ENCODE data around the gene SYVN1.
"Not testable (repeated sequence)": the region's sequence is repeated elsewhere in the genome, so short reads cannot be mapped to it uniquely, and the experiment has no call there.

The SYVN1 gene

GRCh38 chr11:65126624-65127274 is 7.6 kb downstream of the SYVN1 start:
- DNase-seq: no peak

DNA sequence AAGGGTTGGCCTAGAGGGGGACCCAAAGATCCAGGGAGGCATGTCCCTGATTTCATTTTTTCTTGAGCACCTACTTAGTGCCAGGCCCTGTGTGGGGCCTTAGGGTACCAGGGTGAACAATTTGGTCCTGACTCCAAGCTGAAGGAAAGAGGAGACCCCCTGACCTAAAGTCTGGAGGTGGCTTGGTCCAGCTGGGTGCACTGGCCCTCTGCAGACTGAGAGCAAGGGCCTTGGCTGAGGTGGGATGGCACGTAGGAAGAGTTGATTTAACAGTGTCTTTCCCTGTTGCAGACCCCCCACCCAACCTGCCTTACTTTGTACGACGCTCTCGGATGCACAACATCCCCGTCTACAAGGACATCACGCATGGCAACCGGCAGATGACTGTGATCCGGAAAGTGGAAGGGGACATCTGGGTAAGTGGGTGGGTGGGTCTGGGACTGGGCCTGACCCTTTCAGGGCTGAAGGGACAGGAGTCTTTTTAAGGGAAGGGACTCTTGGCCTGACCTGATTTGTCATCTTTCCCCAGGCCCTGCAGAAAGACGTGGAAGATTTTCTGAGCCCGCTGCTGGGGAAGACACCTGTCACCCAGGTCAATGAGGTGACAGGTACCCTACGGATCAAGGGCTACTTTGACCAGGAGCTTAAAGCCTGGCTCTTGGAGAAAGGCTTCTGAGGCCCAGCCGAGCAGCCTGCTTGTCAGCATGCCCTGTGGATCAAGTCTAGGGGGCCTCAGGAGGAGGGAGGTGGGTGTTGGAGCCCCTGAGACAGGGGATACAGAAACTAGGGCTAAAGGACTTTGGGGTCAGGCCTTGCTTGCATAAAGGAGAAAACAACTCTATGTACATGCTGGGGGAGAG is 8.9 kb downstream of the SYVN1 start:
- DNase-seq: no peak

GRCh38 chr11:65124480-65125196 is 9.7 kb downstream of the SYVN1 start:
- no peak for DNase-seq

- peak; percentile 100 for DNase-seq
Measured at GRCh38 chr11:65121865-65122696, 12.2 kb downstream of the SYVN1 start, which contains the start of the genes FAU and MRPL49. FAU (minus strand) TSS chr11:65122134; CDS start chr11:65121813, 321 bp downstream. MRPL49 (plus strand) TSS chr11:65122321; CDS start chr11:65122347, 26 bp downstream.

- peak; percentile 65 for DNase-seq
Measured at GRCh38 chr11:65121447-65121864, 12.9 kb downstream of the SYVN1 start.

- no peak for DNase-seq
Measured at GRCh38 chr11:65120831-65121230, 13.5 kb downstream of the SYVN1 start.

DNA sequence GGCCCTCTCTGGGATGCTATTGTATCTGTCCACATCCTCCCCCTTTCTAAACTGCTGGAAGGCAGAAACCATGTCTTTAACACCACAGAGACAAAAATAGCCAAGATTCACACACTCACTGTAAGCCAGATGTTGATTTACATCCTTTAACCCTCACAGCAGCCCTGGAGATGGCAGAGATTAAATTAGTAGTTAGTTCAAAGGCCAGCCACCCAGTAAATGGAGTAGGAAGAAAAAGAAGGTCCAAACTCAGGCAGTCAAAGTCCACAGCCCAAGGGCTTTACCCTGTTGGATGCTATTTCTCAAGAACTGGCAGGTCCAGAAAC is 14.7 kb downstream of the SYVN1 start:
- DNase-seq: no peak

GRCh38 chr11:65118891-65119669 is 15.2 kb downstream of the SYVN1 start:
- DNase-seq: not testable (repeated sequence)

DNA sequence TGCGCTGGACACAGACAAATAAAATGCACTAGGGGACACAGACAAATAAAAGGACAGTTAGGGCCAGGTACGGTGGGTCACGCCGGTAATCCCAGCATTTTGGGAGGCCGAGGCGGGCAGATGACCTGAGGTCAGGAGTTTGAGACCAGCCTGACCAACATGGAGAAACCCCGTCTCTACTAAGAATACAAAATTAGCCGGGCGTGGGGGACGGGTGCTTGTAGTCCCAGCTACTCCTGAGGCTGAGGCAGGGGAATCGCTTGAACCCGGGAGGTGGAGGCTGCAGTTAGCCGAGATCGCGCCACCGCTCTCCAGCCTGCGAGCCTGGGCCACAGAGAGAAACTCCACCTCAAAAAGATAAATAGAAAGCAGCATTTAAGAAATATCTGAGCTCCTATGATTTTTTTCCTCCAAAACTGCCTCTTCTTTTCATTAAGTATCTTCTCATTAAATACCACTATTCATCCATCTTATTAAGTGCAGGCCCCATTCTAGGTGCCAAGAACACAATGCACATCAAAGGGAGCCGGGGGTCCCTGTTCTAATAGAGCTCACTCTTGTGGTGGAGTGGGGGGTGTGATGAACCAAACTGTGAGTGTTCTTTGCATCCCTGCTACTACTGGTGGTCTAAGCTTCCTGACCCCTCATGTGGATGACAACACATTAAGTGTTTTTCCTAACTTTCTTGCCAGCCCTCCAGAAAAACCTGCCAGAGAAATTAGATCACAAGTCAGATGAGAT is 16.1 kb downstream of the SYVN1 start:
- no peak for DNase-seq

DNA sequence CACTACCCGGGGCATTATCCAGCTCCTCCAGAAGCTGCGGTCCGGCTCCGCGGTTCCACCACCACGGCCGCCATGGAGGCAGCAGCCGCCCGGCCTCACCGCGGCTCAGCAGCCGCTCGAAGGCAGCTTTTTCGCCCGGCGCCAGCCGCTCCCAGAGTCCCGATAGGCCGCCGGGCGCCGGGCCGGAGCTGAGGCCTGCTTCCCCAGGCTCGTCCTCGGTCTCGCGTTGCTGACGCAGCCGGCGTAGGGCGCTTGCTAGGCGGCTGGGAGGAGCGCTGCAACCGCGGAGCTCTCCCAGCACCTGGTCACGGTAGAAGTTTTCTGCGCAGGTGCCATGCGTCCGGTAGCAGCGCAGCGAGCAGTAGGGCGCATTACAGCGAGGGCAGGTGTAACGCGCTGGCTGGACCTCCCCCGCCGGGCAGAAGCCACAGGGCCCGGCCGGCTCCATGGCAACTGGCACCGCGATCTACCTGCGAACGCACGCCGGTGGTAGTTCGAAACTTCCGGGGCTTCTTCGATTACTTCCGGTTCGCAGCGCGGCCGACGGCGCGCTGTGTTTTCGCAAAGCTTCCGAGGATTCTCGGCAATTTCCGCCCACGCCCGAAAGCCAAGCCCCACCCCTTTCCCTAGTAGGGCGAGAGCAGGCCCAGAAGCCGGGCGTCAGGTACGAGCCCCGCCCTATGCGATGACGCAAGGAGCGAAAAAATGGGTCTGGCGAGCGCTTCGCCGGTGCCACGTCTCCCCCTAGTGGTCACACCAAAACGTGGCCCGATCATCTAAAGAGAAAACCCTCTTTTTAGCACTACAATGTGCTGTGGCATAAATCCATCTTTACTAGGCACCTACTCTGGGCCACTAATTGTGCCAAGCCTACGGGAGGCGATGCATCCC is 16.9 kb downstream of the SYVN1 start, which contains the start of gene ZNHIT2:
TSS of gene ZNHIT2 (minus strand) at position 496 of the 891 bp plus-strand sequence. CDS start at position 448, 48 bp downstream.
- peak; percentile 100 for DNase-seq

DNA sequence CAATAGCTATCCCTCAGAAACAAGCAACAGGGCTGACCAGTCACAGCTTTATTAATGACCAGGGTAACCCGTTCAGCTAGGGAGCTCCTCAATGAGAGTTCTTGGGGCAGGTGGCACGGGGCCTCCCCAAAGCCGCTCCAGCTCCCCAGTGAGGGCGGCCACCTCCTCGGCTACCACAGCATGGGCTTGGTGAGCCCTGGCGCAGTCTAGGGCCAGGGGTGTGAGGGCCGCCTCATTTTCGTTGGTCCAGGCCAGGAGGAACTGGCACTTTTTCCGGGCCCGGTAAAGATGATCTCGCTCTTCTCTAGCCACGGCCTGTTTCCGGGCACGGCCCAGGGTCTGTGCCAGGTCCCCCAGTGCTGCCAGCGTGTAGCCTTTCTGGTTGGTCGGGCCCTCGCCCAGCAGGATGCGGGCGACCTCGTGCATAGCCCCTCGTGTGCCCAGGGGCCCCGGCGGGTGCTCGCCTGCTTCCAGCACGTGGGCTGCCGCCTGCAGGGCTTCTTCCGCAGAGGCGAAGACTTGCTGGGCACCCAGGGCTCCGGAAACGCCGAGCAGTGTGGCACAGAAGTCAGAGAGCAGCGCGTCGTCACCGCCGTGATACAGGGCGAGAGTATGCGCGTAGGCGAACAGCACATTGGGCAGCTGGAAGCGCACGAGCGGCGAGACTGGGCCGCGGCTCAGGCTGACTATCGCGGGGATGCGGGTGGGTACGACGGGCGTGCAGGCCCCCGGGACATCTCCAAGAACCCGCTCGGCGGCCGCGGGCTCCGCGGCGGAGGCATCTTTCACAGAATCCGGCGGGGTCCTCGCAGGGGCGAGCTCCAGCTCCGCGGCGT is 17.7 kb downstream of the SYVN1 start:
- peak; percentile 74 for DNase-seq

DNA sequence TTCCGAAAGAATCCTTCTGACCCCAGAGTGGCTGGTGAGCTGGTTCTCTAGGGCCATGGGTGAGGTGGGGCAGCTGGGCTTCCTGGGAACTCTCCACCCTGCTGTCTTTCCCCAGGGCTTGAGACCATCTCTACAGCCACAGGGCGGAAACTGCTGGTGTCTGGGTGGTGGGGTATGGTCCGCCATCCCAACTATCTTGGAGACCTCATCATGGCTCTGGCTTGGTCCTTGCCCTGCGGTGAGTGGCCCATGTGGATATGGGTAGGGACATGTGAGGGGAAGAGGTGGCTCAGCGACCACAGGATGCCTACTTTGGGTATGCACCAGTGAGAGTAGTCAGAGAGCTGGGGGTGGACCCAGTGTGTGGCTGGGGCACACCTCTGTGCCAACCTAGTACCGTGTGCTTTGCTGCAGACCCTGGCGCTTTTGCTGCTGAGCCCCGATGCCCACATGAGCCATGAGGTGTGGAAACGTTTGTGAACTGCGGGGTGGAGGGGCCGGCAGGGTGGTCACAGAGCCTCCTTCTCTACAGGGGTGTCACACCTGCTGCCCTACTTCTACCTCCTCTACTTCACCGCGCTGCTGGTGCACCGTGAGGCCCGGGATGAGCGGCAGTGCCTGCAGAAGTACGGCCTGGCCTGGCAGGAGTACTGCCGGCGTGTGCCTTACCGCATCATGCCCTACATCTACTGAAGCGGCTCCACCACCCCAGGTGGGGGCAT is 18.8 kb downstream of the SYVN1 start:
- DNase-seq: no peak

GRCh38 chr11:65114538-65115171 is 19.7 kb downstream of the SYVN1 start:
- no peak for DNase-seq

GRCh38 chr11:65113839-65114238 is 20.5 kb downstream of the SYVN1 start:
- peak; percentile 56 for DNase-seq

DNA sequence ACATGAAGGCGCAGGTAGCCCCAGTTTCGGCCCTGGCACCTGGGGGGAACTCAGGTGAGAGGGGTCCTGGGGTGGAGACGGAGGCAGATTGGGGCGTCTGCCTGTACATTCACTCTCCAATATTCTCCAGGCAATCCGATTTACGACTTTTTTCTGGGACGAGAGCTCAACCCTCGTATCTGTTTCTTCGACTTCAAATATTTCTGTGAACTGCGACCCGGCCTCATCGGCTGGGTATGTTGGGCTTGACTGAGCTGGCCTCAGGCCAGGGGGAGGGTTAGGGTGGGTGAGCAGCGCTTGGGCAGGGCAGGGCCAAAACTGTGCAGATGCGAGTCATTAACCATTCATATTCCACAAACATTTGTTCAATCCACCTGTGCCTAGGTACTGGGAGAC is 21.0 kb downstream of the SYVN1 start:
- peak; percentile 60 for DNase-seq

GRCh38 chr11:65112546-65113360 is 21.6 kb downstream of the SYVN1 start:
- peak; percentile 83 for DNase-seq

All from hematopoietic multipotent progenitor cell treated with erythropoietin and hydrocortisone succinate and interleukin-3 and kit ligand, for 4 days (in vitro differentiated cells).